ENCODE measurements around the gene SERPINB6. TPM values are rescaled to one million over a fixed set of nuclear protein-coding genes. Genes with fewer than 3 reads are reported as not detected.
A peak's percentile ranks its signal among the peaks of the same experiment; 100 is the strongest.
"Not testable (repeated sequence)": the region's sequence is repeated elsewhere in the genome, so short reads cannot be mapped to it uniquely, and the experiment has no call there.

The SERPINB6 gene
- polyA plus RNA-seq, 1 experiment: 89.6 TPM

DNA sequence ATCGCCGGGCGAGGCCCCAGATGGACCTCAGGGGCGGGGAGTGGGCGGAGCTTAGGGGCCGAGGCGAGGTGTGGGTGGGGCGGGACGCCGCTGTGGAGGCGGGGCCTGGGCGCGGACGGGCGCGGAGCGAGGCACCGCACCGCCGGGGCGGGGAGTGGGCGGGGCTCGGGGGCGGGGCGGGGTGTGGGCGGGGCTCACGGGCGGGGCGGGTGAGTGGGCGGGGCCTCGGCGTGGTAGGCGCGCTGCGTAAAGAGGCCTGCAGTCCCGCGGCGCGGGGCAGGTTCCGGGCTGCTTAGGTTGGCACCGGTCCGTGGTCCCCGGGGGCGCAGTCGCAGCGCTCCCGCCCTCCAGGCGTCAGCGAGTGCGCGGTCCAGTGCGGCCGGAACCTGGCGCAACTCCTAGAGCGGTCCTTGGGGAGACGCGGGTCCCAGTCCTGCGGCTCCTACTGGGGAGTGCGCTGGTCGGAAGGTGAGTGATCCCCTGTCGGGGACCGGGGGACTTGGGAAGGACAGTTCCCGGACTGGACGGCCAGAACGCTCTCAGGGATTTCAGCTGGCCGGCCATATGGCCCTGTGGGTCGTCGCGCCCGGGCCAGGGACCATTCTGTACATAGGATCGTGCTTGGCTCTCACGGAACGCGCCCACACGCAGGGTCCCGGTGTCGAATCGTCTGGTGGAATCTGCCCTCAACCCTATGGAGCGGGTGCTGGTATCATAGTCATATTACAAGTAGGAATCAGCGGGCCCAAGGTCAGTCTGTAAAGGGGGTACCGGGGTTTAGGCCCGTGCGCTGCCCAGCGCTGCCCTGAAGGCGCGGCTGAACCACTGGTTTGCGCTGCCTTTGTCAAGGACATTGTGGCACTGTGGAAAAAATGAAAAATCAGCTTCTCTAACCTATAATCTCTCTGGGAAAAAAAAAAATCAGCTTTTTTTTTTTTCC is 28.5 kb upstream of the SERPINB6 start, which contains the start of gene NQO2:
TSS of gene NQO2 (plus strand) at position 277 of the 940 bp plus-strand sequence. CDS start 6,659 bp downstream, outside the sequence.
- no peak for TF ChIP-seq CTCF (IDR thresholded peaks at IDR 0.05; ENCODE audit: insufficient read depth, low read depth, low read length)
- Histone ChIP-seq H3K27me3 (ENCODE audit: control insufficient read depth, insufficient read depth, low read length) (no peaks in the 10 kb centered on the region), H3K4me3 (ENCODE audit: low read depth, low read length) (peak within 1 kb of the TSS; percentile 87), H3K36me3 (ENCODE audit: control insufficient read depth, insufficient read depth, low read length) (no peaks in the 10 kb centered on the region; the same call in 1 of the 2 replicates)
- ChIA-PET CTCF (interaction anchor here (0.8 to 3.5 kb wide), 9 partner anchors 10 to 68 kb away, joined by 3 to 18 read pairs (median 6); partner anchors contain the start of gene RIPK1), POLR2A (interaction anchor here (0.6 kb wide), 4 partner anchors 16 to 617 kb away, joined by 3 to 5 read pairs (median 4); no protein-coding TSS in a partner anchor)
- no peak for DNase-seq (ENCODE audit: low read depth)

GRCh38 chr6:2998998-2999617 is 27.7 kb upstream of the SERPINB6 start:
- ChIA-PET POLR2A (interaction anchor here (0.6 kb wide), 3 partner anchors 15 to 616 kb away, joined by 3 to 5 read pairs (median 5); no protein-coding TSS in a partner anchor), CTCF (interaction anchor here (0.8 to 3.5 kb wide), 9 partner anchors 9 to 69 kb away, joined by 3 to 18 read pairs (median 6); partner anchors contain the start of gene RIPK1)
- Histone ChIP-seq H3K27me3 (ENCODE audit: control insufficient read depth, insufficient read depth, low read length) (no peaks in the 10 kb centered on the region), H3K36me3 (ENCODE audit: control insufficient read depth, insufficient read depth, low read length) (no peaks in the 10 kb centered on the region), H3K4me3 (ENCODE audit: low read depth, low read length) (peak overlapping the region; percentile 62)
- no peak for DNase-seq (ENCODE audit: low read depth)
- TF ChIP-seq CTCF (IDR thresholded peaks at IDR 0.05; ENCODE audit: insufficient read depth, low read depth, low read length): no peak

- peak overlapping the region; percentile 62 for H3K4me3 ChIP-seq (ENCODE audit: low read depth, low read length)
- not testable (repeated sequence) for DNase-seq (ENCODE audit: low read depth); H3K36me3 ChIP-seq (ENCODE audit: control insufficient read depth, insufficient read depth, low read length); H3K27me3 ChIP-seq (ENCODE audit: control insufficient read depth, insufficient read depth, low read length)
- POLR2A ChIA-PET: interaction anchor here (0.6 kb wide), 1 partner anchor 71 kb away, joined by 3 read pairs; no protein-coding TSS in a partner anchor
- peak; percentile 48 for TF ChIP-seq CTCF (IDR thresholded peaks at IDR 0.05; ENCODE audit: insufficient read depth, low read depth, low read length)
- CTCF ChIA-PET: interaction anchor here (0.6 to 2.3 kb wide), 8 partner anchors 9 to 251 kb away, joined by 3 to 18 read pairs (median 6); no protein-coding TSS in a partner anchor
Measured at GRCh38 chr6:2998249-2998997, 27.1 kb upstream of the SERPINB6 start.

- Histone ChIP-seq H3K36me3 (ENCODE audit: control insufficient read depth, insufficient read depth, low read length) (no peaks in the 10 kb centered on the region), H3K4me3 (ENCODE audit: low read depth, low read length) (no peak overlapping the region), H3K27me3 (ENCODE audit: control insufficient read depth, insufficient read depth, low read length) (no peaks in the 10 kb centered on the region)
- ChIA-PET POLR2A (interaction anchor here (1.2 kb wide), 1 partner anchor 70 kb away, joined by 3 read pairs; no protein-coding TSS in a partner anchor), CTCF (interaction anchor here (1.4 kb wide), 2 partner anchors 42 to 44 kb away, joined by 4 to 5 read pairs; no protein-coding TSS in a partner anchor)
- DNase-seq (ENCODE audit: low read depth): no peak
- no peak for TF ChIP-seq CTCF (IDR thresholded peaks at IDR 0.05; ENCODE audit: insufficient read depth, low read depth, low read length)
Measured at GRCh38 chr6:2993755-2994317, 22.5 kb upstream of the SERPINB6 start.
